ENCODE results near the gene BRSK2.

GRCh38 chr11:1402355-1403077 is 12.8 kb downstream of the BRSK2 start:
- TF ChIP-seq, protein P1, sequence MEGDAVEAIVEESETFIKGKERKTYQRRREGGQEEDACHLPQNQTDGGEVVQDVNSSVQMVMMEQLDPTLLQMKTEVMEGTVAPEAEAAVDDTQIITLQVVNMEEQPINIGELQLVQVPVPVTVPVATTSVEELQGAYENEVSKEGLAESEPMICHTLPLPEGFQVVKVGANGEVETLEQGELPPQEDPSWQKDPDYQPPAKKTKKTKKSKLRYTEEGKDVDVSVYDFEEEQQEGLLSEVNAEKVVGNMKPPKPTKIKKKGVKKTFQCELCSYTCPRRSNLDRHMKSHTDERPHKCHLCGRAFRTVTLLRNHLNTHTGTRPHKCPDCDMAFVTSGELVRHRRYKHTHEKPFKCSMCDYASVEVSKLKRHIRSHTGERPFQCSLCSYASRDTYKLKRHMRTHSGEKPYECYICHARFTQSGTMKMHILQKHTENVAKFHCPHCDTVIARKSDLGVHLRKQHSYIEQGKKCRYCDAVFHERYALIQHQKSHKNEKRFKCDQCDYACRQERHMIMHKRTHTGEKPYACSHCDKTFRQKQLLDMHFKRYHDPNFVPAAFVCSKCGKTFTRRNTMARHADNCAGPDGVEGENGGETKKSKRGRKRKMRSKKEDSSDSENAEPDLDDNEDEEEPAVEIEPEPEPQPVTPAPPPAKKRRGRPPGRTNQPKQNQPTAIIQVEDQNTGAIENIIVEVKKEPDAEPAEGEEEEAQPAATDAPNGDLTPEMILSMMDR (IDR thresholded peaks at IDR 0.05) = no peak
- TF ChIP-seq POLR2AphosphoS5 (IDR thresholded peaks at IDR 0.05) (no peak), POLR2A (IDR thresholded peaks at IDR 0.05) (no peak)

All from breast epithelium (tissue), 3 donors.